Lower leg skin (tissue), 4 donors: Measurements from ENCODE around the gene ACTA2. TPM values are rescaled to one million over a fixed set of nuclear protein-coding genes. Genes with fewer than 3 reads are reported as not detected.

Experiments used
- DNase-seq, 2 donors: peaks; one replicate each; pipeline ENCODE4 v3.0.0-alpha.2; 2019; ENCODE audit warnings: low spot score in 2 of 2
- H3K4me3 ChIP-seq: fragments of 200-600 bp; sonication (generic); 2 replicates; pipeline ENCODE4 v1.5.1; 2017; ENCODE audit warnings: mild to moderate bottlenecking, low read depth; ENCODE audit not compliant: poor library complexity, severe bottlenecking
- POLR2A ChIP-seq, 2 donors: fragments of 450-650 bp; IDR thresholded peaks; one replicate each; pipeline ENCODE4 v1.6.1; 2016 to 2017; ENCODE audit warnings: antibody characterized with exemption in 2 of 2, mild to moderate bottlenecking in 1 of 2, moderate library complexity in 1 of 2
- intact Hi-C: fragments of 100-400 bp; cut with DNase I; formaldehyde crosslinking; loops from one replicate; pipeline ENCODE4 v1.15.0; 2023; ENCODE audit warnings: low total_unique reads
- total RNA-seq, 4 donors: library from RNA; depleted of rRNA; stranded (reverse); fragments of >200 nt; gene quantifications; one replicate each; pipeline ENCODE4 v1.1.0, GENCODE V29; 2016
- TF ChIP-seq, protein P1 (sequence below), 3 donors: fragments of 450-650 bp; IDR thresholded peaks; one replicate each; pipeline ENCODE4 v1.5.1; 2016; ENCODE audit warnings: antibody characterized with exemption in 3 of 3, mild to moderate bottlenecking in 3 of 3, moderate library complexity in 2 of 3

Gene ACTA2
- total RNA-seq, 4 donors from 2014 or later = 66.4 to 344 (median 129) TPM

DNA sequence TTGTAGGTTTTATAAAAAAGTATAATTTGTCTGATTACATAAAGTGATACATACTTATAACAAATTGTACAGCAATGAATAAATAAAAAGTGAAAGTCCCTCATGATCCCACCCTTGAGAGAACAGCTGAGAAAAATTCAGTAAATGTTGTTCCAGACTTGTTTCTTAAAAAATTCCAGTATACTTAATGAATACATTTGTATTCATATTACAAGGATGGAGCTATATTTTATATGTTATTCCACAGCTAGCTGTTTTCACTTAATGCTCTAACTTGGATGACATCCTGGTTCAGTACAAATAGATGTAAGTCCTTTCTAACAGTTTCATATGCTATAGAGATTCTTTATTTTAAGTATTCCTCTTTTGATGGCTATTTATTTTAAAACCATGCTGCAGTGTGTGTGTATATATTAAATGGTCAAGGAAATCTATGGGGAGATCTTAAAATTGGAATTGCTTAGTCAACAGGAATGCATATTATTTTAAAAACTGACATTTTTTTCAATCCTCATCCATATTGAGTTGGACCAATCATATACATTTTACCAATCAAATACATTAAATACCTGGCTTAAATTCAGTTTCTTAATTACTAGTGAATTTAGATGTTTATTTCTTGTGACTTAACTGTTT, 63.6 kb downstream of the ACTA2 start:
- intact Hi-C loops = no loop called here
- no peak overlapping the region for H3K4me3 ChIP-seq
- no peak for TF ChIP-seq POLR2A (IDR thresholded peaks at IDR 0.05)
- TF ChIP-seq, protein P1, sequence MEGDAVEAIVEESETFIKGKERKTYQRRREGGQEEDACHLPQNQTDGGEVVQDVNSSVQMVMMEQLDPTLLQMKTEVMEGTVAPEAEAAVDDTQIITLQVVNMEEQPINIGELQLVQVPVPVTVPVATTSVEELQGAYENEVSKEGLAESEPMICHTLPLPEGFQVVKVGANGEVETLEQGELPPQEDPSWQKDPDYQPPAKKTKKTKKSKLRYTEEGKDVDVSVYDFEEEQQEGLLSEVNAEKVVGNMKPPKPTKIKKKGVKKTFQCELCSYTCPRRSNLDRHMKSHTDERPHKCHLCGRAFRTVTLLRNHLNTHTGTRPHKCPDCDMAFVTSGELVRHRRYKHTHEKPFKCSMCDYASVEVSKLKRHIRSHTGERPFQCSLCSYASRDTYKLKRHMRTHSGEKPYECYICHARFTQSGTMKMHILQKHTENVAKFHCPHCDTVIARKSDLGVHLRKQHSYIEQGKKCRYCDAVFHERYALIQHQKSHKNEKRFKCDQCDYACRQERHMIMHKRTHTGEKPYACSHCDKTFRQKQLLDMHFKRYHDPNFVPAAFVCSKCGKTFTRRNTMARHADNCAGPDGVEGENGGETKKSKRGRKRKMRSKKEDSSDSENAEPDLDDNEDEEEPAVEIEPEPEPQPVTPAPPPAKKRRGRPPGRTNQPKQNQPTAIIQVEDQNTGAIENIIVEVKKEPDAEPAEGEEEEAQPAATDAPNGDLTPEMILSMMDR (IDR thresholded peaks at IDR 0.05) = no peak
- DNase-seq = no peak

DNA sequence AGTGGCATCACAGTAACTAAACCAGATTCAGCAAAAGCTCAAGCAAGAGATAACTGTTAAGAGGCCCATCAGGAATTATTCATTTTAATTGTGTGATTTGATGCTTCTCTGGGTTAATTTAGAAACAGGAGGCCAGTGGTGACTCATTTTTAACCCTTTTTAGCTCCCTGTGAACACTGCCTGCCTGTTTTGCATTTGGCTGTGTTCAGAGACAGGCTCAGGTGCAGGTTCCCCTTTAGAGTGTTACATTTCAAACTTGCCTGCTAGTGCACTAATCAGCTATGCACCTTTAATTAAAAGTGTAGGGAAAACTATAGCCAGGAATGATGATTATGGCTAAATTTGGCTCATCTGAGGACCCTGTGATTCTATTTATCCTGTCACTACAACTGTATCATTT, 66.0 kb downstream of the ACTA2 start:
- no peak overlapping the region for H3K4me3 ChIP-seq
- intact Hi-C loops = no loop called here
- no peak for TF ChIP-seq POLR2A (IDR thresholded peaks at IDR 0.05)
- TF ChIP-seq, protein P1 (IDR thresholded peaks at IDR 0.05) = no peak
- DNase-seq = no peak

Other genes starting within 250 kb of the ACTA2 start
- gene LIPK, start 246.5 kb downstream of the ACTA2 start, total RNA-seq = 10 to 100 TPM; 17.4 to 60.3 (median 27.5) TPM
- 10 to 100 TPM; 25.9 to 80.5 (median 39.4) TPM for gene LIPN, start 192.8 kb downstream of the ACTA2 start, total RNA-seq
- gene LIPM, start 150.0 kb downstream of the ACTA2 start, total RNA-seq = 10 to 100 TPM; 30.4 to 56.7 (median 36.1) TPM
- gene ANKRD22, start 100.9 kb downstream of the ACTA2 start, total RNA-seq = 10 to 100 TPM; 30.7 to 56.7 (median 35.4) TPM
- gene STAMBPL1, start 72.5 kb downstream of the ACTA2 start, total RNA-seq = 10 to 100 TPM in 2 of 4 donors, 1 to 10 TPM in 2; 6.9 to 16.2 (median 10.9) TPM
- gene FAS, start 38.0 kb upstream of the ACTA2 start, total RNA-seq = 10 to 100 TPM; 11.4 to 19.7 (median 16.3) TPM